A673 (cell line): ENCODE data around the gene SELENOF. TPM values are rescaled to one million over a fixed set of nuclear protein-coding genes. Genes with fewer than 3 reads are reported as not detected.

Experiments
- BruUV-seq: library from RNA; stranded (reverse); fragments of 400-500 nt; replicated peaks from 2 replicates; lab custom pipeline; 2021; lab: Mats Ljungman, UMichigan
- CTCF ChIA-PET: fragments of 300-600 bp; sonication (Branson Sonifier 250); formaldehyde crosslinking; loops from one replicate; lab custom pipeline; 2022; ENCODE audit warnings: antibody characterized with exemption; lab: Charles Lee
- POLR2A ChIA-PET: fragments of 300-600 bp; sonication (Branson Sonifier 250); formaldehyde crosslinking; loops from one replicate; lab custom pipeline; 2022; ENCODE audit warnings: antibody characterized with exemption; ENCODE audit not compliant: low non-redundant PET; lab: Charles Lee
- DNase-seq: peaks from one replicate; pipeline ENCODE4 v3.0.0-alpha.2; 2015; ENCODE audit warnings: low spot score
- H3K27ac ChIP-seq: fragments of 200-600 bp; sonication (generic); 2 replicates; pipeline ENCODE4 v1.5.1; 2016; ENCODE audit warnings: mixed run types, low read depth, mild to moderate bottlenecking, mixed read lengths, antibody characterized with exemption, low read length; ENCODE audit not compliant: poor library complexity, severe bottlenecking
- H3K27me3 ChIP-seq: fragments of 200-600 bp; sonication (generic); replicated peaks from 2 replicates; pipeline ENCODE4 v1.6.1; 2017; ENCODE audit warnings: mixed run types, low read depth, mild to moderate bottlenecking, mixed read lengths, antibody characterized with exemption, low read length; ENCODE audit not compliant: insufficient read depth, poor library complexity
- H3K36me3 ChIP-seq: fragments of 200-600 bp; sonication (generic); 2 replicates; pipeline ENCODE4 v1.6.1; 2016; ENCODE audit warnings: mixed run types, mild to moderate bottlenecking, mixed read lengths, antibody characterized with exemption, low read length; ENCODE audit not compliant: insufficient read depth, poor library complexity, severe bottlenecking
- H3K4me1 ChIP-seq: fragments of 200-600 bp; sonication (generic); 2 replicates; pipeline ENCODE4 v1.6.1; 2017; ENCODE audit warnings: mixed run types, mild to moderate bottlenecking, mixed read lengths, antibody characterized with exemption, low read length; ENCODE audit not compliant: insufficient read depth, poor library complexity, severe bottlenecking
- H3K4me3 ChIP-seq: fragments of 200-600 bp; sonication (generic); 2 replicates; pipeline ENCODE4 v1.5.1; 2016; ENCODE audit warnings: low read depth, mixed run types, mild to moderate bottlenecking, mixed read lengths, low read length; ENCODE audit not compliant: poor library complexity, severe bottlenecking
- H3K9me3 ChIP-seq: fragments of 200-600 bp; sonication (generic); 2 replicates; pipeline ENCODE4 v1.6.1; 2016; ENCODE audit warnings: mixed run types, low read depth, mild to moderate bottlenecking, mixed read lengths, antibody characterized with exemption, low read length; ENCODE audit not compliant: poor library complexity, severe bottlenecking
- EZH2 ChIP-seq: fragments of 200-600 bp; sonication (generic); IDR thresholded peaks from 2 replicates; pipeline ENCODE4 v1.6.1; 2017; ENCODE audit warnings: borderline replicate concordance, low read depth, mild to moderate bottlenecking, mixed read lengths, antibody characterized with exemption, low read length; ENCODE audit not compliant: poor library complexity, severe bottlenecking
- intact Hi-C: fragments of 100-400 bp; cut with micrococcal nuclease; formaldehyde crosslinking; loops from one replicate; pipeline ENCODE4 v1.10.0; 2022; ENCODE audit not compliant: unreplicated experiment
- total RNA-seq: library from RNA; stranded (reverse); gene quantifications from 2 replicates; pipeline ENCODE4 v1.2.3, GENCODE V29; 2021
- TF ChIP-seq, protein P1 (sequence below): fragments of 300-800, 200-600 bp; sonication (generic); conservative IDR thresholded peaks from 2 replicates; pipeline ENCODE4 v1.5.1; 2017; ENCODE audit warnings: low read depth, mild to moderate bottlenecking, antibody characterized with exemption, low read length, moderate library complexity, mixed read lengths

The SELENOF gene
- total RNA-seq, 1 experiment from 2014 or later = 214 TPM

DNA sequence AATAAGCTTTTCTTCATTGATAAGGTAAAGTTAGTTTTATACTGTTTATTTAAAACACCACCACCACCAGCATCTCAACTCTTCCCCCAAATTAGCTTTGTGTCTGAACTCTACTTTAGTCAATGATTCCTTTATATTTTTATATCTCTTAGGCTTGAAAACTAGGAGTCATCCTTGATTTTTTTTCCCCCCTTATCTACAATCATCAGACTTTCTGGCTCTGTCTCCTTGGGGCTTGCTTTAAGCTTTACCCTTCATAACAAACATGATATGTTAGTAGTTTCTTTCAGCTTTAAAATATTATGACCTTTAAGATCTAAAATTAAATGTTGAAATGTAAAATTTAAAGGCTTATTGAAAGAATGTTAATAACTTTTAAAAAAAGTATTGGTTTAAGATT is 28.8 kb upstream of the SELENOF start:
- no peak overlapping the region for H3K27ac ChIP-seq
- H3K36me3 ChIP-seq = no peaks in the 10 kb centered on the region
- no peak overlapping the region for H3K4me3 ChIP-seq
- BruUV-seq = no TSS peak
- no peaks in the 10 kb centered on the region for H3K9me3 ChIP-seq
- H3K27me3 ChIP-seq = no peaks in the 10 kb centered on the region
- intact Hi-C loops = no loop called here
- no peak for TF ChIP-seq EZH2
- TF ChIP-seq, protein P1, sequence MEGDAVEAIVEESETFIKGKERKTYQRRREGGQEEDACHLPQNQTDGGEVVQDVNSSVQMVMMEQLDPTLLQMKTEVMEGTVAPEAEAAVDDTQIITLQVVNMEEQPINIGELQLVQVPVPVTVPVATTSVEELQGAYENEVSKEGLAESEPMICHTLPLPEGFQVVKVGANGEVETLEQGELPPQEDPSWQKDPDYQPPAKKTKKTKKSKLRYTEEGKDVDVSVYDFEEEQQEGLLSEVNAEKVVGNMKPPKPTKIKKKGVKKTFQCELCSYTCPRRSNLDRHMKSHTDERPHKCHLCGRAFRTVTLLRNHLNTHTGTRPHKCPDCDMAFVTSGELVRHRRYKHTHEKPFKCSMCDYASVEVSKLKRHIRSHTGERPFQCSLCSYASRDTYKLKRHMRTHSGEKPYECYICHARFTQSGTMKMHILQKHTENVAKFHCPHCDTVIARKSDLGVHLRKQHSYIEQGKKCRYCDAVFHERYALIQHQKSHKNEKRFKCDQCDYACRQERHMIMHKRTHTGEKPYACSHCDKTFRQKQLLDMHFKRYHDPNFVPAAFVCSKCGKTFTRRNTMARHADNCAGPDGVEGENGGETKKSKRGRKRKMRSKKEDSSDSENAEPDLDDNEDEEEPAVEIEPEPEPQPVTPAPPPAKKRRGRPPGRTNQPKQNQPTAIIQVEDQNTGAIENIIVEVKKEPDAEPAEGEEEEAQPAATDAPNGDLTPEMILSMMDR = no peak
- H3K4me1 ChIP-seq = peaks cover 20% of the 10 kb centered on the region
- ChIA-PET CTCF (interaction anchor here (0.6 kb wide), 1 partner anchor 73 kb away, joined by 3 read pairs; no protein-coding TSS in a partner anchor), POLR2A (no interaction called here)
- DNase-seq = no peak

DNA sequence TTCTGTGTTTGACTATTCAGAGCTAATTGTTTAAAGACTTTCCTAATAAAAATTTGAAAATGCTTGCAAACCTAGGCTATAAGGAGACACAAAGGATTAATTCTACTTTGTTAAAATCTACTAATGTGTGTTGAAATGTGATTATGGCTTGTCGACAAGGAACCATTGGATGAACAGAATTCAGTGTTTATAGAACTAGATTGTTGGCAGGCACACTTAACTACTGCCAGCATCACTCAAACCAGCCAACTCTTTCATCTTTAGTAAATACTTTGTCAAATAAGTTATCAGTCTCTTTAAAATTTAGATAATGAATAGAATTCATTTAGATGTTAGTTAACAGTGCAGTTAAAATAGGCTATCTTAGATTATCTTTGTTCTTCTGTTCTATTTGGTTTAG is 28.1 kb upstream of the SELENOF start:
- Histone ChIP-seq H3K36me3 (no peaks in the 10 kb centered on the region), H3K4me3 (no peak overlapping the region), H3K4me1 (peaks cover 20% of the 10 kb centered on the region), H3K27me3 (no peaks in the 10 kb centered on the region), H3K27ac (no peak overlapping the region), H3K9me3 (no peaks in the 10 kb centered on the region)
- no peak for TF ChIP-seq EZH2
- TF ChIP-seq, protein P1 = no peak
- ChIA-PET POLR2A (no interaction called here), CTCF (interaction anchor here (0.6 kb wide), 1 partner anchor 73 kb away, joined by 3 read pairs; no protein-coding TSS in a partner anchor)
- DNase-seq = no peak
- intact Hi-C loops = no loop called here
- no TSS peak for BruUV-seq

DNA sequence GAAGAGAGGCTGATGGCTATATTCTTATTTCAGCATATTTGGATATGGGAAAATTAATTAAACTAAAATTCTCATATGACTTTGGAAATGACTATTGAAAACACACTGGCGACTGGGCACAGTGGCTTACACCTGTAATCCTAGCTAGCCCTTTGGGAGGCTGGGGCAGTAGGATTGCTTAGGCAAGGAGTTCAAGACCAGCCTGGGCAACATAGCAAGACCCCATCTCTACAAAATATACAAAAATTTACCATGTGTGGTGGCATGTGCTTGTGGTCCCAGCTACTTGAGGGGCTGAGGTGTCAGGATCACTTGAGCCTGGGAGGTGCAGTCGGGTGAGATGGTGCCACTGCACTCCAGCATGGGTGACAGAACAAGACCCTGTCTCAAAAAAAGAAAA is 26.7 kb upstream of the SELENOF start:
- intact Hi-C loops = no loop called here
- Histone ChIP-seq H3K4me3 (no peak overlapping the region), H3K36me3 (no peaks in the 10 kb centered on the region), H3K27ac (no peak overlapping the region), H3K4me1 (peaks cover 16% of the 10 kb centered on the region), H3K27me3 (no peaks in the 10 kb centered on the region), H3K9me3 (no peaks in the 10 kb centered on the region)
- TF ChIP-seq, protein P1 = no peak
- TF ChIP-seq EZH2 = no peak
- ChIA-PET CTCF (no interaction called here), POLR2A (no interaction called here)
- BruUV-seq = no TSS peak
- no peak for DNase-seq
